Astrocyte (in vitro differentiated cells and primary cell): Measurements from ENCODE around the gene UBR2. TPM values are rescaled to one million over a fixed set of nuclear protein-coding genes. Genes with fewer than 3 reads are reported as not detected.
A peak's percentile ranks its signal among the peaks of the same experiment; 100 is the strongest.
"Not testable (repeated sequence)": the region's sequence is repeated elsewhere in the genome, so short reads cannot be mapped to it uniquely, and the experiment has no call there.

Experiments used
- DNase-seq: peaks from one replicate; pipeline ENCODE4 v3.0.0-alpha.2; 2010; ENCODE audit warnings: low read depth
- FAIRE-seq: peaks from 2 replicates; lab custom pipeline; 2011; peaks lifted over from hg19 to GRCh38; lab: Jason Lieb, UNC
- H2AFZ ChIP-seq: 2 replicates; pipeline ENCODE4 v1.6.0; 2012; ENCODE audit warnings: low read depth, low read length, inconsistent platforms
- H3K27ac ChIP-seq: 2 replicates; pipeline ENCODE4 v1.5.1; 2011; ENCODE audit warnings: low read depth, low read length, inconsistent platforms
- H3K27me3 ChIP-seq: 2 replicates; pipeline ENCODE4 v1.6.0; 2011; ENCODE audit warnings: low read length, inconsistent platforms; ENCODE audit not compliant: insufficient read depth
- H3K36me3 ChIP-seq: 2 replicates; pipeline ENCODE4 v1.5.1; 2011; ENCODE audit warnings: low read length, inconsistent platforms; ENCODE audit not compliant: insufficient read depth
- H3K4me1 ChIP-seq: 2 replicates; pipeline ENCODE4 v1.5.1; 2011; ENCODE audit warnings: low read length, inconsistent platforms; ENCODE audit not compliant: insufficient read depth
- H3K4me2 ChIP-seq: 2 replicates; pipeline ENCODE4 v1.6.0; 2012; ENCODE audit warnings: low read length, inconsistent platforms
- H3K4me3 ChIP-seq: 2 replicates; pipeline ENCODE4 v1.5.1; 2011; ENCODE audit warnings: low read depth, mild to moderate bottlenecking, low read length, inconsistent platforms; ENCODE audit not compliant: insufficient read depth
- H3K79me2 ChIP-seq: 2 replicates; pipeline ENCODE4 v1.6.0; 2012; ENCODE audit warnings: mild to moderate bottlenecking, low read length, inconsistent platforms; ENCODE audit not compliant: insufficient read depth
- H3K9ac ChIP-seq: 2 replicates; pipeline ENCODE4 v1.6.0; 2012; ENCODE audit warnings: mild to moderate bottlenecking, low read length, inconsistent platforms
- H3K9me3 ChIP-seq: 2 replicates; pipeline ENCODE4 v1.5.1; 2012; ENCODE audit warnings: low read depth, mild to moderate bottlenecking, low read length, inconsistent platforms; ENCODE audit not compliant: insufficient read depth
- H4K20me1 ChIP-seq: 2 replicates; pipeline ENCODE4 v1.6.0; 2012; ENCODE audit warnings: low read length, inconsistent platforms; ENCODE audit not compliant: insufficient read depth
- H3K27ac Mint-ChIP-seq: one replicate; pipeline ENCODE4 v1.8.0; 2021; ENCODE audit warnings: mild to moderate bottlenecking, mixed read lengths; ENCODE audit not compliant: unreplicated experiment
- H3K27me3 Mint-ChIP-seq: one replicate; pipeline ENCODE4 v1.8.0; 2021; ENCODE audit warnings: low read depth, mixed read lengths; ENCODE audit not compliant: unreplicated experiment
- H3K36me3 Mint-ChIP-seq: one replicate; pipeline ENCODE4 v1.8.0; 2021; ENCODE audit warnings: low read depth, mixed read lengths; ENCODE audit not compliant: unreplicated experiment
- H3K4me1 Mint-ChIP-seq: one replicate; pipeline ENCODE4 v1.8.0; 2021; ENCODE audit warnings: low read depth, mixed read lengths; ENCODE audit not compliant: unreplicated experiment
- H3K4me3 Mint-ChIP-seq: one replicate; pipeline ENCODE4 v1.8.0; 2021; ENCODE audit warnings: mild to moderate bottlenecking, moderate library complexity, mixed read lengths; ENCODE audit not compliant: unreplicated experiment
- H3K9me3 Mint-ChIP-seq: one replicate; pipeline ENCODE4 v1.8.0; 2021; ENCODE audit warnings: mild to moderate bottlenecking, mixed read lengths; ENCODE audit not compliant: unreplicated experiment
- CTCF ChIP-seq: IDR thresholded peaks from 2 replicates; pipeline ENCODE4 v1.5.1; 2011; ENCODE audit warnings: low read depth, mild to moderate bottlenecking, inconsistent platforms, low read length, moderate library complexity; ENCODE audit not compliant: insufficient read depth
- EZH2 ChIP-seq: IDR thresholded peaks from 2 replicates; pipeline ENCODE4 v1.6.1; 2012; ENCODE audit warnings: mild to moderate bottlenecking, low read length, inconsistent platforms; ENCODE audit not compliant: insufficient read depth
- total RNA-seq: library from RNA; stranded (reverse); gene quantifications from 2 replicates; pipeline ENCODE4 v1.2.1, GENCODE V29; 2021

The UBR2 gene
- total RNA-seq, 1 donor from 2014 or later: 23.3 TPM

DNA sequence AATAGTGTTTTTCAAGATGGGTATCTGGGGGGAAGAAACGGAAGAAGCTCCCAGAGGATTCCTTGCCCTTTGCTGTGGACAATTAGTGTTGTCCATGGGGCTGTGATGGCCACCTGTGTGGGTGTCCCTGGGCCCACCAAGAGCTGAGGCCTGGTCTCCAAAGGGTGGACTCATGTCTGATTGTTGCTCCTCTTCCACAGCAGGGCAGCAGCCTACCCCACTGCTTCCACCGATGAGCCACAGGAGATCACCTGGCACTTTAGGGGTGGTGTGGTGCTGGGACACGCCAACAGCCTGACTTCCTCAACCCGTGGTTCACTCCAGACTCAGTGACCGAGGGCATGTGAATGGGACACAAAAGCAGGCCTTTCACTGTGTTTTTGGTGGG is 133.4 kb downstream of the UBR2 start:
- Mint-ChIP-seq H3K4me1 (peaks cover 24% of the 10 kb centered on the region), H3K27ac (no peak overlapping the region), H3K4me3 (no peak overlapping the region), H3K9me3 (no peaks in the 10 kb centered on the region), H3K27me3 (no peaks in the 10 kb centered on the region), H3K36me3 (peaks cover 17% of the 10 kb centered on the region)
- FAIRE-seq (no peak), DNase-seq (no peak)
- Histone ChIP-seq H3K79me2 (no peaks in the 10 kb centered on the region), H3K4me3 (no peak overlapping the region), H3K9ac (no peak overlapping the region), H2AFZ (no peak overlapping the region), H4K20me1 (no peaks in the 10 kb centered on the region), H3K27me3 (no peaks in the 10 kb centered on the region), H3K9me3 (no peaks in the 10 kb centered on the region), H3K4me1 (peaks cover 38% of the 10 kb centered on the region), H3K27ac (no peak overlapping the region), H3K36me3 (peaks cover 2% of the 10 kb centered on the region), H3K4me2 (no peak overlapping the region)
- TF ChIP-seq EZH2 (no peak), CTCF (no peak)

- no peaks in the 10 kb centered on the region for H4K20me1 ChIP-seq
- no peak for FAIRE-seq
- H3K79me2 ChIP-seq: no peaks in the 10 kb centered on the region
- no peaks in the 10 kb centered on the region for H3K9me3 Mint-ChIP-seq
- no peaks in the 10 kb centered on the region for H3K27me3 Mint-ChIP-seq
- peaks cover 31% of the 10 kb centered on the region for H3K4me1 ChIP-seq
- H3K36me3 ChIP-seq: peaks cover 2% of the 10 kb centered on the region
- TF ChIP-seq CTCF (no peak), EZH2 (no peak)
- H3K27ac ChIP-seq: no peak overlapping the region
- DNase-seq: no peak
- no peak overlapping the region for H3K4me2 ChIP-seq
- peaks cover 17% of the 10 kb centered on the region for H3K36me3 Mint-ChIP-seq
- no peak overlapping the region for H2AFZ ChIP-seq
- peaks cover 16% of the 10 kb centered on the region for H3K4me1 Mint-ChIP-seq
- no peaks in the 10 kb centered on the region for H3K9me3 ChIP-seq
- H3K27ac Mint-ChIP-seq: no peak overlapping the region
- no peak overlapping the region for H3K9ac ChIP-seq
- H3K27me3 ChIP-seq: no peaks in the 10 kb centered on the region
- no peak overlapping the region for H3K4me3 ChIP-seq
- no peak overlapping the region for H3K4me3 Mint-ChIP-seq
These were observed 134.4 kb downstream of the UBR2 start for GRCh38 chr6:42698217-42698616.

- peaks cover 4% of the 10 kb centered on the region for H3K4me1 Mint-ChIP-seq
- no peak overlapping the region for H3K27ac ChIP-seq
- H3K79me2 ChIP-seq: no peaks in the 10 kb centered on the region
- H4K20me1 ChIP-seq: no peaks in the 10 kb centered on the region
- TF ChIP-seq CTCF (no peak), EZH2 (no peak)
- H3K9ac ChIP-seq: no peak overlapping the region
- no peaks in the 10 kb centered on the region for H3K27me3 Mint-ChIP-seq
- no peak overlapping the region for H3K4me3 ChIP-seq
- no peaks in the 10 kb centered on the region for H3K36me3 ChIP-seq
- FAIRE-seq (no peak), DNase-seq (peak; percentile 88)
- peak overlapping the region; percentile 39 for H3K4me2 ChIP-seq
- no peaks in the 10 kb centered on the region for H3K9me3 ChIP-seq
- no peaks in the 10 kb centered on the region for H3K9me3 Mint-ChIP-seq
- peak overlapping the region; percentile 58 for H3K27ac Mint-ChIP-seq
- H3K4me1 ChIP-seq: peaks cover 9% of the 10 kb centered on the region
- H3K27me3 ChIP-seq: no peaks in the 10 kb centered on the region
- H2AFZ ChIP-seq: no peak overlapping the region
- no peak overlapping the region for H3K4me3 Mint-ChIP-seq
- H3K36me3 Mint-ChIP-seq: peaks cover 8% of the 10 kb centered on the region
These were observed 138.4 kb downstream of the UBR2 start for GRCh38 chr6:42702200-42702599.

DNA sequence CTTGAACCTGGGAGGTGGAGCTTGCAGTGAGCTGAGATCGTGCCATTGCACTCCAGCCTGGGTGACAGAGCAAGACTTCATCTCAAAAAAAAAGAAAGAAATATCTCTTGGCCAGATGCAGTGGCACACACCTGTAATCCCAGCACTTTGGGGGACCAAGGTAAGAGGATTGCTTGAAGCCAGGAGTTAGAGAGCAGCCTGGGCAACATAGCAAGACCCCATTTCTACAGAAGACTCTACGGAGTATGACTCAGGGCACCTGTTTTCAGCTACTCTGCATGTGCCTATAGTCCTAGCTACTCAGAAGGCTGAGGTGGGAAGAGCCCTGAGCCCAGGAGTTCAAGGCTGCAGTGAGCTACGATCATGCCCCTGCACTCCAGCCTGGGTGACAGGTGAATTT is 139.0 kb downstream of the UBR2 start:
- DNase-seq, FAIRE-seq, H3K27me3 ChIP-seq, H3K79me2 ChIP-seq, H3K4me1 Mint-ChIP-seq, H3K4me3 Mint-ChIP-seq, H2AFZ ChIP-seq, H3K9me3 Mint-ChIP-seq, H3K27me3 Mint-ChIP-seq, H3K9ac ChIP-seq, H3K4me2 ChIP-seq, H3K9me3 ChIP-seq, H3K36me3 ChIP-seq, H3K4me1 ChIP-seq, H3K27ac Mint-ChIP-seq, H3K36me3 Mint-ChIP-seq, H4K20me1 ChIP-seq, H3K27ac ChIP-seq, H3K4me3 ChIP-seq: not testable (repeated sequence)
